Mesodermal cell (in vitro differentiated cells): Measurements from ENCODE around the gene SORCS2.

Source experiments
- H3K27ac ChIP-seq: 2 replicates; pipeline ENCODE4 v1.7.0; 2013; ENCODE audit warnings: mild to moderate bottlenecking, low read depth, low read length, moderate library complexity; ENCODE audit not compliant: severe bottlenecking
- H3K36me3 ChIP-seq: 2 replicates; pipeline ENCODE4 v1.7.1; 2013; ENCODE audit warnings: mild to moderate bottlenecking, low read length, moderate library complexity; ENCODE audit not compliant: control insufficient read depth, insufficient read depth
- H3K4me1 ChIP-seq: one replicate; pipeline ENCODE4 v1.7.1; 2013; ENCODE audit warnings: mild to moderate bottlenecking, low read length; ENCODE audit not compliant: insufficient read depth, control insufficient read depth, poor library complexity, severe bottlenecking
- H3K4me3 ChIP-seq: 2 replicates; pipeline ENCODE4 v1.7.0; 2013; ENCODE audit warnings: low read length, control low read depth, mild to moderate bottlenecking; ENCODE audit not compliant: insufficient read depth, poor library complexity, severe bottlenecking; ENCODE audit errors: extremely low read depth
- H3K9me3 ChIP-seq: 2 replicates; pipeline ENCODE4 v1.7.1; 2013; ENCODE audit warnings: mild to moderate bottlenecking, low read length, moderate library complexity; ENCODE audit not compliant: control insufficient read depth
- WGBS, 2 experiments: methylation state at CpG; one replicate each; pipeline ENCODE4 v1.1.5; 2013; ENCODE audit warnings: missing lambda C conversion rate in 2 of 2; ENCODE audit not compliant: insufficient coverage in 2 of 2; 5-methylcytosine and 5-hydroxymethylcytosine counted together

The SORCS2 gene

GRCh38 chr4:7790023-7790422, 597.7 kb downstream of the SORCS2 start:
- H3K4me1 ChIP-seq: no peaks in the 10 kb centered on the region
- no peak overlapping the region for H3K4me3 ChIP-seq
- H3K9me3 ChIP-seq: no peaks in the 10 kb centered on the region
- 86 to 100% methylated on average over 1 of the region's 2 CpGs for WGBS, 2 experiments
- H3K27ac ChIP-seq: no peak overlapping the region
- peaks cover 70% of the 10 kb centered on the region for H3K36me3 ChIP-seq

- Histone ChIP-seq H3K4me3 (no peak overlapping the region), H3K9me3 (no peaks in the 10 kb centered on the region), H3K36me3 (peaks cover 64% of the 10 kb centered on the region), H3K27ac (no peak overlapping the region), H3K4me1 (no peaks in the 10 kb centered on the region)
- 100% methylated on average over 2 of the region's 2 CpGs for WGBS, 2 experiments
These were observed 598.7 kb downstream of the SORCS2 start for GRCh38 chr4:7790999-7791398.
